Fibroblast of lung (primary cell): ENCODE data around the gene TMUB1.

ENCODE experiments used
- CTCF ChIP-seq, 2 donors: IDR thresholded peaks in 1 of 2; conservative IDR thresholded peaks in 1 of 2; 1 replicate in 1 of 2; 2 replicates in 1 of 2; pipeline ENCODE4 v1.5.1; 2011 to 2012; ENCODE audit warnings: low read length in 2 of 2, control low read depth in 1 of 2, inconsistent platforms in 1 of 2, low read depth in 1 of 2, mild to moderate bottlenecking in 1 of 2
- EZH2 ChIP-seq: IDR thresholded peaks from 2 replicates; pipeline ENCODE4 v1.5.1; 2012; ENCODE audit warnings: low read length, control low read depth, mild to moderate bottlenecking; ENCODE audit errors: missing control alignments

GRCh38 chr7:151132461-151133205 lies 49.3 kb upstream of the TMUB1 start:
- TF ChIP-seq CTCF (conservative IDR thresholded peaks at IDR 0.05 in 1 of 2, IDR thresholded peaks at IDR 0.05 in 1 of 2; ENCODE audit: low read depth in 1 of 2, low read length in 2 of 2) (no peak), EZH2 (no peak)
